GM12878 (cell line): Measurements from ENCODE around the gene PPFIBP1. TPM values are rescaled to one million over a fixed set of nuclear protein-coding genes. Genes with fewer than 3 reads are reported as not detected.

Experiments
- ATAC-seq: fragments of 200-7000 bp; cut with Tn5 transposase; 3 replicates; pipeline ENCODE4 v1.9.1; 2020; ENCODE audit warnings: mild to moderate bottlenecking, moderate library complexity
- BruUV-seq: library from RNA; stranded (reverse); fragments of 400-500 nt; replicated peaks from 2 replicates; lab custom pipeline; 2021; lab: Mats Ljungman, UMichigan
- CTCF ChIA-PET: fragments of 300-600 bp; sonication (Branson Sonifier 250); formaldehyde crosslinking; extraction: SDS; loops from one replicate; lab custom pipeline; 2021; ENCODE audit warnings: inconsistent platforms; lab: Yijun Ruan, JAX
- POLR2A ChIA-PET: fragments of 350-600 bp; formaldehyde crosslinking; extraction: SDS; loops from one replicate; lab custom pipeline; 2021; ENCODE audit warnings: inconsistent platforms; lab: Charles Lee
- RAD21 ChIA-PET: fragments of 300-600 bp; sonication (Branson Sonifier 250); formaldehyde crosslinking; loops from one replicate; lab custom pipeline; 2023; ENCODE audit warnings: antibody characterized with exemption; ENCODE audit not compliant: unreplicated experiment; lab: Charles Lee
- SMC1A ChIA-PET: fragments of 300-600 bp; sonication (Branson Sonifier 250); formaldehyde crosslinking; loops from one replicate; lab custom pipeline; 2023; ENCODE audit not compliant: unreplicated experiment, uncharacterized antibody; lab: Charles Lee
- DNase-seq: peaks from one replicate; pipeline ENCODE4 v3.0.0-alpha.2; 2011; ENCODE audit warnings: low read depth, low spot score
- FAIRE-seq: peaks from 3 replicates; lab custom pipeline; 2011; peaks lifted over from hg19 to GRCh38; lab: Jason Lieb, UNC
- H2AFZ ChIP-seq: 2 replicates; pipeline ENCODE4 v1.6.0; 2011; ENCODE audit warnings: low read depth, low read length, control low read depth; ENCODE audit not compliant: control insufficient read depth
- H3K27ac ChIP-seq: 2 replicates; pipeline ENCODE4 v1.5.1; 2011; ENCODE audit warnings: control low read depth; ENCODE audit not compliant: control insufficient read depth, insufficient read depth
- H3K27me3 ChIP-seq, 2 experiments: replicated peaks in 1 of 2; 2 replicates each; pipeline versions ENCODE4 v1.6.0 to v1.6.1; 2011; ENCODE audit warnings: low read length in 1 of 2; ENCODE audit not compliant: control insufficient read depth in 2 of 2, insufficient read depth in 2 of 2
- H3K36me3 ChIP-seq, 2 experiments: 2 replicates each; pipeline ENCODE4 v1.5.1; 2011; ENCODE audit warnings: low read length in 1 of 2; ENCODE audit not compliant: control insufficient read depth in 2 of 2, insufficient read depth in 2 of 2
- H3K4me1 ChIP-seq: 2 replicates; pipeline ENCODE4 v1.6.1; 2011; ENCODE audit warnings: mild to moderate bottlenecking, low read length, moderate library complexity, mixed read lengths; ENCODE audit not compliant: control insufficient read depth, insufficient read depth
- H3K4me2 ChIP-seq: 2 replicates; pipeline ENCODE4 v1.6.0; 2011; ENCODE audit warnings: control low read depth; ENCODE audit not compliant: control insufficient read depth, insufficient read depth
- H3K4me3 ChIP-seq: fragments of 200-600 bp; sonication (generic); 2 replicates; pipeline ENCODE4 v1.5.1; 2016
- H3K79me2 ChIP-seq: 2 replicates; pipeline ENCODE4 v1.6.0; 2011; ENCODE audit warnings: low read length; ENCODE audit not compliant: control insufficient read depth, insufficient read depth
- H3K9ac ChIP-seq: 2 replicates; pipeline ENCODE4 v1.8.0; 2011; ENCODE audit warnings: low read length, control low read depth, mixed read lengths; ENCODE audit not compliant: control insufficient read depth, insufficient read depth
- H3K9me3 ChIP-seq: replicated peaks from 3 replicates; pipeline ENCODE4 v1.5.1; 2011; ENCODE audit warnings: mild to moderate bottlenecking, low read length; ENCODE audit not compliant: control insufficient read depth, insufficient read depth
- H4K20me1 ChIP-seq: 2 replicates; pipeline ENCODE4 v1.6.0; 2011; ENCODE audit not compliant: control insufficient read depth, insufficient read depth
- ATF2 ChIP-seq: IDR thresholded peaks from 2 replicates; pipeline ENCODE4 v1.6.1; 2012; ENCODE audit warnings: low read length, inconsistent platforms
- BHLHE40 ChIP-seq, 2 experiments: fragments of 450-650 bp in 1 of 2; IDR thresholded peaks; 2 replicates each; pipeline ENCODE4 v1.6.1; 2011 to 2017; ENCODE audit warnings: low read depth in 2 of 2, borderline replicate concordance in 1 of 2, improper control_type of control experiment in 1 of 2, low read length in 1 of 2, mild to moderate bottlenecking in 1 of 2
- CBX3 ChIP-seq: fragments of 200-600 bp; sonication (generic); IDR thresholded peaks from 2 replicates; pipeline ENCODE4 v1.6.1; 2016; ENCODE audit warnings: low read depth, borderline replicate concordance
- KDM1A ChIP-seq: fragments of 200-600 bp; sonication (generic); IDR thresholded peaks from 2 replicates; pipeline ENCODE4 v1.6.1; 2016; ENCODE audit warnings: borderline replicate concordance
- POLR2A ChIP-seq: IDR thresholded peaks from 2 replicates; pipeline ENCODE4 v1.6.1; 2011; ENCODE audit warnings: low read depth, mild to moderate bottlenecking, low read length
- ZSCAN29 ChIP-seq: fragments of 450-650 bp; IDR thresholded peaks from 2 replicates; pipeline ENCODE4 v1.6.1; 2017; ENCODE audit warnings: mild to moderate bottlenecking, moderate library complexity
- WGBS: methylation state at CpG from one replicate; pipeline ENCODE4 v1.1.6; 2016; ENCODE audit warnings: low lambda C conversion rate; ENCODE audit not compliant: insufficient replicate concordance, insufficient coverage; ENCODE audit errors: missing lambda C conversion rate; 5-methylcytosine and 5-hydroxymethylcytosine counted together
- in situ Hi-C: fragments of 300-500 bp; cut with MboI; formaldehyde crosslinking; loops from 9 replicates; pipeline ENCODE4 v1.14.3; 2018; ENCODE audit warnings: mixed read lengths
- intact Hi-C: fragments of 100-400 bp; cut with micrococcal nuclease; formaldehyde crosslinking; loops from one replicate; pipeline ENCODE4 v1.14.2; 2022; ENCODE audit not compliant: unreplicated experiment
- polyA plus RNA-seq, 11 experiments: library from polyadenylated mRNA; depleted of rRNA in 4 of 11; unstranded in 6 of 11; stranded (reverse) in 5 of 11; fragments of >200 nt; fragmentation: Nextera tagmentation in 4 of 11; fragmentation: Illumina TruSeq in 1 of 11; extraction: Ambion mirVana in 4 of 11; extraction: Trizol in 1 of 11; gene quantifications; 1 replicate in 1 of 11; 2 replicates in 10 of 11; pipeline versions ENCODE4 v1.2.1 to v1.2.3, GENCODE V29; 2011 to 2016; ENCODE audit warnings: inconsistent platforms in 2 of 11, missing spikeins in 2 of 11, low read depth in 1 of 11
- total RNA-seq, 4 experiments: library from RNA; depleted of rRNA in 3 of 4; stranded (reverse); fragments of >200 nt in 3 of 4; fragmentation: Illumina TruSeq in 1 of 4; extraction: Trizol in 1 of 4; gene quantifications; 2 replicates each; pipeline versions ENCODE4 v1.2.1 to v1.2.3, GENCODE V29; 2013 to 2021

Gene PPFIBP1
- total and polyA plus RNA-seq, 10 of the 15 experiments (the other 5 are each of a cell fraction or from before 2014, with no cell fraction given): 0.47 to 7.8 (median 3.6) TPM

DNA sequence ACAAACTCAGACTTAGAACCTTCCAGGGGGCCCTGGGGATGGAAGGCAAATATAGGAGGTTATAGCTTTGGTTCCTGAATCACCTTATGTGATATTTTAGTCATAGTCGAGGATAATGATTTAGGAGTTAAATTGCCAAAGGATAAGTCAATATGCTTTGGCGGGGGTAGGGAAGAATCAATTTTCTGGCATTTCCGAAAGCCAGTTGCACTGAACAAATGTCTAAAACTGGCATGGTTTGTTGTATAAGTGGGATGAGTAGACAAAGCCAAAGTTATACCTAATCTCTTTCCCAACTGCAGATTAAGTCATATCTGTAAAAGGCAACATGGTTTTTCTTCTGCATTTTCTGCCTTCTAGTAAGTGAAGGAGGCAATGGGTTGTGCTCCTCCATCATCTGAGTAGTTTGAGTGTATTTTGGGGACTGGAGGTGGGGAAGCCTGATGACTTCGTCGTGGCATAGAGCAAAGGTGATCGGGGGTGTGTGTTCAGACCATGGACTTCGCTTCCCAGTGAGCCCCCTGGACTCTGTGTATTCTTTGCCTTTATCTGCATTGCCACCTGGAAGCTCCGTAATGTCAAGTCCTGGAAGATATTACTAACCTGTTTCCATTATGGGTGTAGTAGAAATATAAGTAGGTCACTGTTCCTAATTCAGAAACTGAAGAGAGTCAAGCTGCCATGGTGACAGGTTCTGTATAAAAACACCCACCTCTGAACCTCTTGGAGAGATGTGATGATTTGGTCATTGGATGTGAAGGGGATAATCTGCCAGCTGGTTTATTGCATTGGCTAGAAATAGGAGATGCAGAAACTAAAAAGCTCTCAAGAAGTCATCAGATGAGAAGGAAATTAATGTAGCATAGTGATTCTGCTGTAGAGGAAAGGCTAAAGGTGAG is 24.5 kb downstream of the PPFIBP1 start:
- Histone ChIP-seq H2AFZ (no peak overlapping the region), H3K4me2 (no peak overlapping the region), H3K27ac (no peak overlapping the region), H3K4me1 (0 out of 2 replicates have a peak, but pooled peaks cover 2% of the 10 kb centered on the region), H3K9me3 (no peaks in the 10 kb centered on the region; the same call in 2 of the 3 replicates), H3K27me3 (no peaks in the 10 kb centered on the region), H3K4me3 (no peak overlapping the region), H4K20me1 (no peaks in the 10 kb centered on the region), H3K79me2 (no peaks in the 10 kb centered on the region; the same call in 1 of the 2 replicates), H3K36me3 (no peaks in the 10 kb centered on the region), H3K9ac (no peak overlapping the region)
- intact Hi-C loops: no loop called here
- ChIA-PET POLR2A (no interaction called here), RAD21 (no interaction called here), CTCF (interaction anchor here (1.0 kb wide), 1 partner anchor 11 kb away, joined by 5 read pairs; no protein-coding TSS in a partner anchor), SMC1A (no interaction called here)
- no TSS peak for BruUV-seq
- DNase-seq: no peak
- no peak for FAIRE-seq
- WGBS: 49% methylated on average over 8 of the region's 8 CpGs
- 0 out of 2 replicates have a peak, but pooled peaks have one; percentile 43 for TF ChIP-seq ATF2
- TF ChIP-seq POLR2A: no peak
- TF ChIP-seq, all 136 proteins: peak for 1
- ATAC-seq: no peak
- in situ Hi-C loops: no loop called here

- DNase-seq: no peak
- H2AFZ ChIP-seq: no peak overlapping the region
- no peaks in the 10 kb centered on the region; the same call in 1 of the 2 replicates for H3K79me2 ChIP-seq
- H3K27ac ChIP-seq: no peak overlapping the region
- no peak overlapping the region for H3K4me2 ChIP-seq
- H3K27me3 ChIP-seq: no peaks in the 10 kb centered on the region
- ChIA-PET SMC1A (interaction anchor here (1.0 to 1.3 kb wide), 2 partner anchors 10 to 15 kb away, joined by 3 to 4 read pairs; no protein-coding TSS in a partner anchor), RAD21 (no interaction called here), CTCF (interaction anchor here (1.0 kb wide), 1 partner anchor 10 kb away, joined by 5 read pairs; no protein-coding TSS in a partner anchor), POLR2A (no interaction called here)
- FAIRE-seq: no peak
- no peak for ATAC-seq
- no peaks in the 10 kb centered on the region for H3K36me3 ChIP-seq
- 50% methylated on average over 8 of the region's 8 CpGs for WGBS
- in situ Hi-C loops: no loop called here
- no peak overlapping the region for H3K9ac ChIP-seq
- H3K9me3 ChIP-seq: no peaks in the 10 kb centered on the region
- no TSS peak for BruUV-seq
- no peak for TF ChIP-seq CBX3
- TF ChIP-seq ZSCAN29: no peak
- no peak for TF ChIP-seq KDM1A
- no peak for TF ChIP-seq BHLHE40 (IDR thresholded peaks at IDR 0.05; ENCODE audit: borderline replicate concordance in 1 of 2, low read depth in 2 of 2, low read length in 1 of 2)
- intact Hi-C loops: no loop called here
- 0 out of 2 replicates have a peak, but pooled peaks cover 2% of the 10 kb centered on the region for H3K4me1 ChIP-seq
- H3K4me3 ChIP-seq: no peak overlapping the region
- H4K20me1 ChIP-seq: no peaks in the 10 kb centered on the region
Observed at GRCh38 chr12:27549236-27549800, 25.3 kb downstream of the PPFIBP1 start.
